ENCODE data around the gene SLC35D2. TPM values are rescaled to one million over a fixed set of nuclear protein-coding genes. Genes with fewer than 3 reads are reported as not detected.

The SLC35D2 gene
- total and polyA plus RNA-seq, 2 experiments from 2014 or later = 24.5 to 25.7 TPM

DNA sequence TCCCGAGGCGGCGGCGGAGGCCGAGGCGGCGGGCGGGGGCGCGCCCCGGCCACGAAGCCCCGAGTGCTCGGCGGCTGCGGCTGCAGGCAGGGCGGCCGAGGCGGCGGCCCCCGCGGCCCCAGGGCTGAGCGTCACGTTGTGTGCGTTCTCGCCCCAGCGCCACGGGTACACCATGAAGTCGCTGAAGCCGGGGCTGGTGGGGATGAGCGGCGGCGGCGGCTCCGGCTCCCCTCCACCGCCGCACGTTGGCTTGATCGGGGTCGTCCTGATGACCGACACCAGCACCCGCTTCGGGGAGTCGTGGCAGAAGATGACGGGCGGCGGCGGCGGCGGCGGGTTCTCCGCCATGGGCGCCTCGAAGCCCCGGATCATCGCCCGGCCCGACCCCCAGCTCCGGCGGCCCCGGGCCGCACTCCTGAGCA is 34.2 kb upstream of the SLC35D2 start:
- Histone ChIP-seq H3K4me3 (peak overlapping the region; percentile 81), H3K27ac (peak overlapping the region; percentile 81), H3K36me3 (no peaks in the 10 kb centered on the region), H3K9me3 (ENCODE audit: low read depth) (no peaks in the 10 kb centered on the region), H3K27me3 (no peaks in the 10 kb centered on the region), H3K4me1 (ENCODE audit: low read depth) (peaks cover 18% of the 10 kb centered on the region)
- TF ChIP-seq, protein P1, sequence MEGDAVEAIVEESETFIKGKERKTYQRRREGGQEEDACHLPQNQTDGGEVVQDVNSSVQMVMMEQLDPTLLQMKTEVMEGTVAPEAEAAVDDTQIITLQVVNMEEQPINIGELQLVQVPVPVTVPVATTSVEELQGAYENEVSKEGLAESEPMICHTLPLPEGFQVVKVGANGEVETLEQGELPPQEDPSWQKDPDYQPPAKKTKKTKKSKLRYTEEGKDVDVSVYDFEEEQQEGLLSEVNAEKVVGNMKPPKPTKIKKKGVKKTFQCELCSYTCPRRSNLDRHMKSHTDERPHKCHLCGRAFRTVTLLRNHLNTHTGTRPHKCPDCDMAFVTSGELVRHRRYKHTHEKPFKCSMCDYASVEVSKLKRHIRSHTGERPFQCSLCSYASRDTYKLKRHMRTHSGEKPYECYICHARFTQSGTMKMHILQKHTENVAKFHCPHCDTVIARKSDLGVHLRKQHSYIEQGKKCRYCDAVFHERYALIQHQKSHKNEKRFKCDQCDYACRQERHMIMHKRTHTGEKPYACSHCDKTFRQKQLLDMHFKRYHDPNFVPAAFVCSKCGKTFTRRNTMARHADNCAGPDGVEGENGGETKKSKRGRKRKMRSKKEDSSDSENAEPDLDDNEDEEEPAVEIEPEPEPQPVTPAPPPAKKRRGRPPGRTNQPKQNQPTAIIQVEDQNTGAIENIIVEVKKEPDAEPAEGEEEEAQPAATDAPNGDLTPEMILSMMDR (IDR thresholded peaks at IDR 0.05; ENCODE audit: low read depth, low read length) = no peak
- DNase-seq (ENCODE audit: low read depth in 1 of 2, low spot score in 1 of 2) = no peak

DNA sequence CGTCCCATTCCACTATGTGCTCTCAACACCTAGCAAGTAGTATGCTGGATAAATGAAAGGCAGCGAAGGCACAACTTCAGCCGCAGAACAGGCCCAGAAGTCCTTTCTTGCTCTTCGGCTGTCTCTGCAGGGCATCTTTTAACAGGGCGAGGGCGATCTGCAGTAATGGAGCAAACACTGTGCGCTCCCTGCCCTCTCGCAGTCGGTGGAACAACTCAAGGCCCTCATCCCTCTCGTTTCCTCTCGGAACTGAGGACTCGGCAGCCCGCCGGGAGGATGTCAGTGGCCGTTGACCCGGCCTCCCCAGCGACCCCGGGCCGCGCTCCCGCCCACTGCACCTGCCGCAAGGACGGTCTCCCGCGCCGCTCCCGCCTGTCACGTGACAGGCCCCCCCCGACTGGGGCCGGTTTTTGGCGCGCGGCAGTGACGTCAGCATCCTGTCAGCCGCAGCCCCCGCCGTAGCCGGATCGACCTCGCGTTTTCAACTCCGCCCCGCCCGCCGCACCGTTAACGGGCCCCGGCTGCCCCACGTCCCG is 33.6 kb upstream of the SLC35D2 start:
- no peaks in the 10 kb centered on the region for H3K9me3 ChIP-seq (ENCODE audit: low read depth)
- DNase-seq (ENCODE audit: low read depth in 1 of 2, low spot score in 1 of 2) = peak; percentile 85 to 87
- peak overlapping the region; percentile 81 for H3K4me3 ChIP-seq
- H3K36me3 ChIP-seq = no peaks in the 10 kb centered on the region
- no peaks in the 10 kb centered on the region for H3K27me3 ChIP-seq
- peak overlapping the region; percentile 81 for H3K27ac ChIP-seq
- TF ChIP-seq, protein P1 (IDR thresholded peaks at IDR 0.05; ENCODE audit: low read depth, low read length) = peak; percentile 8
- peaks cover 18% of the 10 kb centered on the region for H3K4me1 ChIP-seq (ENCODE audit: low read depth)

DNA sequence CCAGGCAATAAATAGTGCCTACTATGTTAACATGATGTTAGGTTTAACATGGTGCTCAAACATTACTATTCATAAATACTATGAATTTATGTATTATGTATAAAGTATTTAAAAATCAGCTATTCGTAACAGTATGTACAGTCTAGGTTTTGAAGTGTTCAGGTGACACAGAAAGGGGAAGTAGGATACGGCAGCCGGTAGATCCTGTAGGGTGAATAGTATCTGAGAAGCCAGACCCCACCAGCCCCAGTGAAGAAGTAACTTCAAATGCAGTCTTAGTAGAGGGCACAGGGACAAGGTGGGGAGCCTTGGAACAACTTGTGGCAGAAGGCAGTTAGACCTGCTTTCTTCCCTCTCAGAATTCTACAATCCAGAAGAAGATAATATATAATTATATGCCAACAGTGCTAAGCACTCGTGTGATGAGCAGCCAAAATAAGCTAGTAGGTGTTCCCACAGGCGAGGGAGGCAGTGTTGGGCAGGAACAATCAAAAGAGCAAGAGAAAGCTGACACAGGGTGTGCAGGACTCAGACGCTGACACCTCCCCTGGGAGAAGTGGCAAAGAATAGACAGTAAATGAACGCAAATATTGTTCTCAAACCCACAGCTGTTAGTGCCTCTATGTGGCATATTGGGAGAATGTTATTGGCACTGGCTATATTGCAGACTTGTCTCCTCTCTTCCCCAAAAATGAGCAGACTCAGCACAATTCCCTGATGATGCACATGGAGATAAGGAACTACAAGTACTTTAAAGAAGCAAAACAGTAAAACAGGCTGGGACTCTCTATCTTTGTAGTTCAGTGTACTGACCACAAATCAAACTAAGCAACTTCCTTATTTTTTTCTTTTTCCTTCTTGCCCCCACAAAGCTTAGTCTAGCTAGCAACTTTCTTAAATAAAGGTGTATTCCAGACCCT is 30.1 kb upstream of the SLC35D2 start:
- no peaks in the 10 kb centered on the region for H3K27me3 ChIP-seq
- no peaks in the 10 kb centered on the region for H3K9me3 ChIP-seq (ENCODE audit: low read depth)
- no peak overlapping the region for H3K4me3 ChIP-seq
- TF ChIP-seq, protein P1 (IDR thresholded peaks at IDR 0.05; ENCODE audit: low read depth, low read length) = no peak
- H3K4me1 ChIP-seq (ENCODE audit: low read depth) = no peaks in the 10 kb centered on the region
- DNase-seq (ENCODE audit: low read depth in 1 of 2, low spot score in 1 of 2) = no peak
- no peak overlapping the region for H3K27ac ChIP-seq
- no peaks in the 10 kb centered on the region for H3K36me3 ChIP-seq

DNA sequence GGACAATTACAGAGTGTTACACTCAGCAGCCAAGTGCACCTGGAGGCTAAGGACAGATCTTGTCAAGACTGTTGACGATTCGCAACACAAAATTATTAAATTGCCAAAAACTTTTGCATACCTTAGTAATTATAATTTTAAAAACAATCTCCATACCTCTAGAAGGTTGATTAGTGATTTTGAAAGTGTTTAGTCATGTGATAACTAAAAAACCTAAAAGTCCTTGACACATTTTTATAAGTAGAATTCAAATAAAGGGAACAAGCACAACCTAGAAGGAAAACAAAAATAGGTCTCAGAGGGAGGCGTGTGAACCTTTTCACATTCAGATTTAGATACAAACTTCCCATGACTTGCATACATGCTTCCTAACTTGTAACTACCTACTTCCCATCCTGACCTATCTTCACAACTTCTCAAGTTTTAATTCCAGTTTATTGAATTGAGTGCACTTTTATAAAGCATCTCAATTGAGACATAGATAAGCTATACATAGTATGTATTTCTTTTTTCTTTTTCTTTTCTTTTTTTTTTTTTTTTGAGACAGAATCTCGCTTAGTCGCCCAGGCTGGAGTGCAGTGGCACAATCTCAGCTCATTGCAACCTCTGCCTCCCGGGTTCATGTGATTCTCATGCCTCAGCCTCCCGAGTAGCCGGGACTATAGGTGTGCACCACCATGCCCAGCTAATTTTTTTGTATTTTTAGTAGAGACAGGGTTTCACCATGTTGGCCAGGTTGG is 28.8 kb upstream of the SLC35D2 start:
- Histone ChIP-seq H3K27me3 (no peaks in the 10 kb centered on the region), H3K36me3 (no peaks in the 10 kb centered on the region), H3K4me3 (no peak overlapping the region), H3K27ac (no peak overlapping the region), H3K4me1 (ENCODE audit: low read depth) (no peaks in the 10 kb centered on the region), H3K9me3 (ENCODE audit: low read depth) (no peaks in the 10 kb centered on the region)
- DNase-seq (ENCODE audit: low read depth in 1 of 2, low spot score in 1 of 2) = no peak
- TF ChIP-seq, protein P1 (IDR thresholded peaks at IDR 0.05; ENCODE audit: low read depth, low read length) = no peak

DNA sequence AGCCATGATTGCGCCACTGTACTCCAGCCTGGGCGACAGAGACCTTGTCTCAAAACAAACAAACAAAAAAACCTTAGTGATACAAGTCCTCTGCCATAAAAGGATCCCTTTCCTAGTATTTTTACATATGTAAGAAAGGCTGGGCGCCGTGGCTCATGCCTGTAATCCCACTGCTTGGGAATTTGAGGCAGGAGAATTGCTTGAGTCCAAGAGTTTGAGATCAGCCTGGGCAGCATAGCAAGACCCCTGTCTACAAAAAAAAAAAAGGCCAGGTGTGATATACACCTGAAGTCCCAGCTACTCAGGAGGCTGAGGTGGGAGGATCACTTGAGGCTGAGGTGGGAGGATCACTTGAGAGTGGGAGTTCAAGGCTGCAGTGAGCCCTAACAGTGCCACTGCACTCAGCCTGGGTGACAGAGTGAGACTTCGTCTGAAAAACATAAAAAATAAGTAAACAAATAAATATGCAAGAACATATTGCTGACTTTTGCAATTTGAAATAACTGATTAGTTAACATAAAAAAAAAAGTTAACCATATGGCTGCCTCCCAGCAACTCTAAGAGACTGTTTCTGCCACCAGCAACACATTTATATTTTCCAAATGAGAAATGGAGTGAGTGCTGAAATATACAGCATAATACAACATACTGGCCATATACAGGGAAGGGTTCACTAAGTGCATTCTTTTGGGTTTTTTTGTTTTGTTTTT is 27.8 kb upstream of the SLC35D2 start:
- Histone ChIP-seq H3K27ac (no peak overlapping the region), H3K4me3 (no peak overlapping the region), H3K27me3 (no peaks in the 10 kb centered on the region), H3K36me3 (no peaks in the 10 kb centered on the region), H3K9me3 (ENCODE audit: low read depth) (no peaks in the 10 kb centered on the region), H3K4me1 (ENCODE audit: low read depth) (no peaks in the 10 kb centered on the region)
- DNase-seq (ENCODE audit: low read depth in 1 of 2, low spot score in 1 of 2) = no peak
- TF ChIP-seq, protein P1 (IDR thresholded peaks at IDR 0.05; ENCODE audit: low read depth, low read length) = no peak

Measured in cardiac muscle cell (in vitro differentiated cells and primary cell).